GM23338 (cell line): Measurements from ENCODE around the gene SLC19A1. TPM values are rescaled to one million over a fixed set of nuclear protein-coding genes. Genes with fewer than 3 reads are reported as not detected.

Experiments used
- ATAC-seq: fragments of 200-7000 bp; cut with Tn5 transposase; 3 replicates; pipeline ENCODE4 v1.9.1; 2020
- DNase-seq: peaks from one replicate; pipeline ENCODE4 v3.0.0-alpha.2; 2015; ENCODE audit warnings: low spot score
- H2AFZ ChIP-seq: fragments of 200-600 bp; sonication (generic); 2 replicates; pipeline ENCODE4 v1.8.0; 2016; ENCODE audit warnings: antibody characterized with exemption, mild to moderate bottlenecking, moderate library complexity
- H3F3A ChIP-seq: fragments of 200-600 bp; sonication (generic); replicated peaks from 2 replicates; pipeline ENCODE4 v1.8.0; 2017; ENCODE audit warnings: antibody characterized with exemption, mixed run types, low read depth
- H3K27ac ChIP-seq: fragments of 200-600 bp; sonication (generic); 2 replicates; pipeline ENCODE4 v1.6.1; 2016; ENCODE audit warnings: low read depth
- H3K27me3 ChIP-seq: fragments of 200-600 bp; sonication (generic); 2 replicates; pipeline ENCODE4 v1.8.0; 2016; ENCODE audit warnings: mild to moderate bottlenecking, mixed run types, moderate library complexity; ENCODE audit not compliant: insufficient read depth
- H3K36me3 ChIP-seq: fragments of 200-600 bp; sonication (generic); 2 replicates; pipeline ENCODE4 v1.8.0; 2016; ENCODE audit warnings: mild to moderate bottlenecking; ENCODE audit not compliant: insufficient read depth
- H3K4me1 ChIP-seq: fragments of 200-600 bp; sonication (generic); 2 replicates; pipeline ENCODE4 v1.8.0; 2016; ENCODE audit warnings: mild to moderate bottlenecking, moderate library complexity; ENCODE audit not compliant: insufficient read depth
- H3K4me2 ChIP-seq: fragments of 200-600 bp; sonication (generic); 2 replicates; pipeline ENCODE4 v1.7.1; 2017; ENCODE audit warnings: mixed run types
- H3K4me3 ChIP-seq: fragments of 200-600 bp; sonication (generic); 2 replicates; pipeline ENCODE4 v1.6.1; 2016; ENCODE audit warnings: mixed run types
- H3K79me2 ChIP-seq: fragments of 200-600 bp; sonication (generic); replicated peaks from 2 replicates; pipeline ENCODE4 v1.8.0; 2017; ENCODE audit warnings: mild to moderate bottlenecking; ENCODE audit not compliant: insufficient read depth
- H3K9me2 ChIP-seq: fragments of 200-600 bp; sonication (generic); 2 replicates; pipeline ENCODE4 v1.8.0; 2017; ENCODE audit not compliant: insufficient read depth
- H4K20me1 ChIP-seq: fragments of 200-600 bp; sonication (generic); replicated peaks from 2 replicates; pipeline ENCODE4 v1.8.0; 2017; ENCODE audit warnings: mild to moderate bottlenecking; ENCODE audit not compliant: insufficient read depth
- H3K27ac Mint-ChIP-seq: 2 replicates; pipeline ENCODE4 v1.8.0; 2020; ENCODE audit warnings: inconsistent platforms, mild to moderate bottlenecking, moderate library complexity, mixed read lengths
- H3K27me3 Mint-ChIP-seq: 3 replicates; pipeline ENCODE4 v1.8.0; 2022; ENCODE audit warnings: low read depth, mild to moderate bottlenecking, moderate library complexity, mixed read lengths, inconsistent platforms; ENCODE audit not compliant: insufficient read depth, poor library complexity
- H3K36me3 Mint-ChIP-seq: 3 replicates; pipeline ENCODE4 v1.8.0; 2021; ENCODE audit warnings: low read depth, mild to moderate bottlenecking, inconsistent platforms, moderate library complexity, mixed read lengths
- H3K4me1 Mint-ChIP-seq: 3 replicates; pipeline ENCODE4 v1.8.0; 2020; ENCODE audit warnings: mild to moderate bottlenecking, inconsistent platforms, mixed read lengths
- H3K4me3 Mint-ChIP-seq: 3 replicates; pipeline ENCODE4 v1.8.0; 2021; ENCODE audit warnings: moderate library complexity, mild to moderate bottlenecking, inconsistent platforms, mixed read lengths
- H3K9me3 Mint-ChIP-seq: 3 replicates; pipeline ENCODE4 v1.8.0; 2020; ENCODE audit warnings: moderate library complexity, mild to moderate bottlenecking, inconsistent platforms, mixed read lengths
- CREB1 ChIP-seq: fragments of 250-450 bp; sonication (Bioruptor Pico); IDR thresholded peaks from 2 replicates; pipeline ENCODE4 v1.5.0; 2020; ENCODE audit warnings: low read depth, mild to moderate bottlenecking, moderate library complexity
- EZH2phosphoT487 ChIP-seq: fragments of 200-600 bp; sonication (generic); IDR thresholded peaks from one replicate; pipeline ENCODE4 v1.8.1; 2018; ENCODE audit warnings: antibody characterized with exemption; ENCODE audit not compliant: unreplicated experiment
- NANOG ChIP-seq: IDR thresholded peaks from 2 replicates; pipeline ENCODE4 v1.6.1; 2016; ENCODE audit warnings: antibody characterized with exemption, borderline replicate concordance
- POLR2AphosphoS5 ChIP-seq: IDR thresholded peaks from 2 replicates; pipeline ENCODE4 v1.6.1; 2016; ENCODE audit warnings: antibody characterized with exemption, low read depth
- ZNF331 ChIP-seq: fragments of 250-450 bp; sonication (Bioruptor Pico); IDR thresholded peaks from 2 replicates; pipeline ENCODE4 v1.5.0; 2020; ENCODE audit warnings: low read depth, mild to moderate bottlenecking, moderate library complexity
- polyA plus RNA-seq: library from polyadenylated mRNA; unstranded; fragments of >200 nt; fragmentation: Nextera tagmentation; extraction: Ambion mirVana; gene quantifications from 2 replicates; pipeline ENCODE4 v1.2.1, GENCODE V29; 2016
- total RNA-seq: library from RNA; depleted of rRNA; stranded (reverse); fragments of >200 nt; shearing (Covaris generic); gene quantifications from 2 replicates; pipeline ENCODE4 v1.2.3, GENCODE V29; 2014
- TF ChIP-seq, protein P1 (sequence below): fragments of 250-450 bp; sonication (Bioruptor Pico); IDR thresholded peaks from 2 replicates; pipeline ENCODE4 v1.5.0; 2020; ENCODE audit warnings: mild to moderate bottlenecking, moderate library complexity

Gene SLC19A1
- total and polyA plus RNA-seq, 2 experiments from 2014 or later: 31.2 to 33.0 TPM

DNA sequence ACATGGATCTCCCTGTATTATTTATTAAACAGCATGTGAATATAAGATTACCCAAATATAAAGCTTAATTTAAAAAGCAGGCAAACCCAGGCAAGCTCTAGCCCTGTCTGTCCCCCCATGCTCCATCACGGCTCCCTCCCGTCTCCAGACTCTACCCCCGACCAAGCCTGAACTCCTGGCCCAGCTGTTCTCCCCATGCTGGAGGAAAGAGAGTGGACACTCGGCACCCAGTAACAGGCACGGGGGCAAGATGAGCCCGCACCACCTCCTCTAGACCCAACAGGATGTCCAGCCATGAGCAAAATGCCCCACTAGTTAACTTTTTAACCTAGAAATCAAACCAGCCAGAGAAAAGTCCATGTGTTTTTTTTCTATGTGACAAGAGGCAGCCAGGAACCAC is 19.3 kb downstream of the SLC19A1 start:
- H3K4me1 Mint-ChIP-seq: 0 out of 3 replicates have a peak, but pooled peaks cover 2% of the 10 kb centered on the region
- H3K27me3 Mint-ChIP-seq: peaks cover 8% of the 10 kb centered on the region
- Histone ChIP-seq H3K27ac (no peak overlapping the region), H3K9me2 (no peaks in the 10 kb centered on the region; the same call in 1 of the 2 replicates), H3K4me1 (no peaks in the 10 kb centered on the region), H3F3A (no peaks in the 10 kb centered on the region), H4K20me1 (0 out of 2 replicates have a peak, but pooled peaks cover 5% of the 10 kb centered on the region), H3K4me2 (no peak overlapping the region), H3K27me3 (no peaks in the 10 kb centered on the region), H3K79me2 (peaks cover 6% of the 10 kb centered on the region), H2AFZ (no peak overlapping the region), H3K4me3 (no peak overlapping the region), H3K36me3 (peaks cover 25% of the 10 kb centered on the region)
- H3K4me3 Mint-ChIP-seq: no peak overlapping the region; the same call in 2 of the 3 replicates
- ATAC-seq (no peak), DNase-seq (no peak)
- H3K9me3 Mint-ChIP-seq: peaks cover 36% of the 10 kb centered on the region
- H3K27ac Mint-ChIP-seq: no peak overlapping the region
- no peak for TF ChIP-seq POLR2AphosphoS5
- no peak for TF ChIP-seq ZNF331 (CRISPR knock-in tag)
- TF ChIP-seq, protein P1, sequence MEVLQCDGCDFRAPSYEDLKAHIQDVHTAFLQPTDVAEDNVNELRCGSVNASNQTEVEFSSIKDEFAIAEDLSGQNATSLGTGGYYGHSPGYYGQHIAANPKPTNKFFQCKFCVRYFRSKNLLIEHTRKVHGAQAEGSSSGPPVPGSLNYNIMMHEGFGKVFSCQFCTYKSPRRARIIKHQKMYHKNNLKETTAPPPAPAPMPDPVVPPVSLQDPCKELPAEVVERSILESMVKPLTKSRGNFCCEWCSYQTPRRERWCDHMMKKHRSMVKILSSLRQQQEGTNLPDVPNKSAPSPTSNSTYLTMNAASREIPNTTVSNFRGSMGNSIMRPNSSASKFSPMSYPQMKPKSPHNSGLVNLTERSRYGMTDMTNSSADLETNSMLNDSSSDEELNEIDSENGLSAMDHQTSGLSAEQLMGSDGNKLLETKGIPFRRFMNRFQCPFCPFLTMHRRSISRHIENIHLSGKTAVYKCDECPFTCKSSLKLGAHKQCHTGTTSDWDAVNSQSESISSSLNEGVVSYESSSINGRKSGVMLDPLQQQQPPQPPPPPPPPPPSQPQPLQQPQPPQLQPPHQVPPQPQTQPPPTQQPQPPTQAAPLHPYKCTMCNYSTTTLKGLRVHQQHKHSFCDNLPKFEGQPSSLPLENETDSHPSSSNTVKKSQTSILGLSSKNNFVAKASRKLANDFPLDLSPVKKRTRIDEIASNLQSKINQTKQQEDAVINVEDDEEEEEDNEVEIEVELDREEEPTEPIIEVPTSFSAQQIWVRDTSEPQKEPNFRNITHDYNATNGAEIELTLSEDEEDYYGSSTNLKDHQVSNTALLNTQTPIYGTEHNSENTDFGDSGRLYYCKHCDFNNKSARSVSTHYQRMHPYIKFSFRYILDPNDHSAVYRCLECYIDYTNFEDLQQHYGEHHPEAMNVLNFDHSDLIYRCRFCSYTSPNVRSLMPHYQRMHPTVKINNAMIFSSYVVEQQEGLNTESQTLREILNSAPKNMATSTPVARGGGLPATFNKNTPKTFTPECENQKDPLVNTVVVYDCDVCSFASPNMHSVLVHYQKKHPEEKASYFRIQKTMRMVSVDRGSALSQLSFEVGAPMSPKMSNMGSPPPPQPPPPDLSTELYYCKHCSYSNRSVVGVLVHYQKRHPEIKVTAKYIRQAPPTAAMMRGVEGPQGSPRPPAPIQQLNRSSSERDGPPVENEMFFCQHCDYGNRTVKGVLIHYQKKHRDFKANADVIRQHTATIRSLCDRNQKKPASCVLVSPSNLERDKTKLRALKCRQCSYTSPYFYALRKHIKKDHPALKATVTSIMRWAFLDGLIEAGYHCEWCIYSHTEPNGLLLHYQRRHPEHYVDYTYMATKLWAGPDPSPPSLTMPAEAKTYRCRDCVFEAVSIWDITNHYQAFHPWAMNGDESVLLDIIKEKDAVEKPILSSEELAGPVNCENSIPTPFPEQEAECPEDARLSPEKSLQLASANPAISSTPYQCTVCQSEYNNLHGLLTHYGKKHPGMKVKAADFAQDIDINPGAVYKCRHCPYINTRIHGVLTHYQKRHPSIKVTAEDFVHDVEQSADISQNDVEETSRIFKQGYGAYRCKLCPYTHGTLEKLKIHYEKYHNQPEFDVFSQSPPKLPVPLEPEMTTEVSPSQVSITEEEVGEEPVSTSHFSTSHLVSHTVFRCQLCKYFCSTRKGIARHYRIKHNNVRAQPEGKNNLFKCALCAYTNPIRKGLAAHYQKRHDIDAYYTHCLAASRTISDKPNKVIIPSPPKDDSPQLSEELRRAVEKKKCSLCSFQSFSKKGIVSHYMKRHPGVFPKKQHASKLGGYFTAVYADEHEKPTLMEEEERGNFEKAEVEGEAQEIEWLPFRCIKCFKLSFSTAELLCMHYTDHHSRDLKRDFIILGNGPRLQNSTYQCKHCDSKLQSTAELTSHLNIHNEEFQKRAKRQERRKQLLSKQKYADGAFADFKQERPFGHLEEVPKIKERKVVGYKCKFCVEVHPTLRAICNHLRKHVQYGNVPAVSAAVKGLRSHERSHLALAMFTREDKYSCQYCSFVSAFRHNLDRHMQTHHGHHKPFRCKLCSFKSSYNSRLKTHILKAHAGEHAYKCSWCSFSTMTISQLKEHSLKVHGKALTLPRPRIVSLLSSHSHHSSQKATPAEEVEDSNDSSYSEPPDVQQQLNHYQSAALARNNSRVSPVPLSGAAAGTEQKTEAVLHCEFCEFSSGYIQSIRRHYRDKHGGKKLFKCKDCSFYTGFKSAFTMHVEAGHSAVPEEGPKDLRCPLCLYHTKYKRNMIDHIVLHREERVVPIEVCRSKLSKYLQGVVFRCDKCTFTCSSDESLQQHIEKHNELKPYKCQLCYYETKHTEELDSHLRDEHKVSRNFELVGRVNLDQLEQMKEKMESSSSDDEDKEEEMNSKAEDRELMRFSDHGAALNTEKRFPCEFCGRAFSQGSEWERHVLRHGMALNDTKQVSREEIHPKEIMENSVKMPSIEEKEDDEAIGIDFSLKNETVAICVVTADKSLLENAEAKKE (CRISPR knock-in tag): no peak
- no peak for TF ChIP-seq NANOG
- no peak for TF ChIP-seq EZH2phosphoT487
- H3K36me3 Mint-ChIP-seq: peaks cover 69% of the 10 kb centered on the region

DNA sequence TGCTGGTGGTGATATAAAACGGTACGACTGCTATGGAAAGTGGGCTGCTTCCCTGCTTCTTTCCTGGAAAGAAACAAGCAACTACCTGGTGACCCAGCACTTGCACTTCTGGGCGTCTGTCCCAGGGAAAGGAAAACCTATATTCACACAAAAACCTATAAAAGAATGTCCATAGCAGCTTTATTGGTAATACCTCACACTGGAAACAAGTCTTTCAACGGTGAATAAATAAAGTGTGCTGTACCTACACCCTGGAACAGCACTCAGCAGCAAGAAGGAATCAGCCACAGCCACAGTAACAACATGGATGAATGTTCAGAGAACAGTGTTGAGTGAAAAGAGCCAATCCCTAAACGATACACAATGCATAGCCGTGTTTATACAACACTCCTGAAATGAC is 19.9 kb downstream of the SLC19A1 start:
- H3K27me3 ChIP-seq: no peaks in the 10 kb centered on the region
- no peaks in the 10 kb centered on the region; the same call in 1 of the 2 replicates for H3K9me2 ChIP-seq
- TF ChIP-seq EZH2phosphoT487: no peak
- TF ChIP-seq CREB1 (CRISPR knock-in tag): no peak
- H3K9me3 Mint-ChIP-seq: peaks cover 42% of the 10 kb centered on the region
- H3K27me3 Mint-ChIP-seq: peaks cover 6% of the 10 kb centered on the region
- H3K4me3 Mint-ChIP-seq: no peak overlapping the region
- H3K79me2 ChIP-seq: peaks cover 6% of the 10 kb centered on the region
- H3K36me3 Mint-ChIP-seq: peaks cover 71% of the 10 kb centered on the region
- no peaks in the 10 kb centered on the region for H3F3A ChIP-seq
- no peak for ATAC-seq
- DNase-seq: no peak
- peaks cover 27% of the 10 kb centered on the region for H3K36me3 ChIP-seq
- H3K4me2 ChIP-seq: no peak overlapping the region
- no peak overlapping the region for H3K27ac Mint-ChIP-seq
- H3K27ac ChIP-seq: no peak overlapping the region
- no peaks in the 10 kb centered on the region for H3K4me1 Mint-ChIP-seq
- H4K20me1 ChIP-seq: 0 out of 2 replicates have a peak, but pooled peaks cover 2% of the 10 kb centered on the region
- no peak overlapping the region for H2AFZ ChIP-seq
- no peak overlapping the region for H3K4me3 ChIP-seq
- no peaks in the 10 kb centered on the region for H3K4me1 ChIP-seq
